ENCODE measurements around the gene FARS2. TPM values are rescaled to one million over a fixed set of nuclear protein-coding genes. Genes with fewer than 3 reads are reported as not detected.

The FARS2 gene
- total RNA-seq, 1 experiment from 2014 or later = 13.8 TPM

GRCh38 chr6:5285526-5285925 lies 24.2 kb downstream of the FARS2 start:
- RAD21 ChIA-PET (ENCODE audit: low non-redundant PET in 1 of 2, low total read pairs in 2 of 2, uncharacterized antibody in 2 of 2, unreplicated experiment in 2 of 2) = no interaction called here
- DNase-seq (ENCODE audit: low read depth, low spot score) (no peak), ATAC-seq (no peak)
- POLR2A ChIA-PET = no interaction called here
- Histone ChIP-seq H3K79me2 (ENCODE audit: insufficient read depth, low read length) (no peaks in the 10 kb centered on the region), H4K20me1 (ENCODE audit: insufficient read depth) (no peaks in the 10 kb centered on the region; the same call in 1 of the 2 replicates), H2AFZ (ENCODE audit: low read depth, low read length, poor library complexity, severe bottlenecking) (no peak overlapping the region), H3K4me3 (replicated peaks in 1 of 2; ENCODE audit: low read depth in 1 of 2, low read length in 2 of 2) (no peak overlapping the region), H3K9me2 (ENCODE audit: insufficient read depth) (no peaks in the 10 kb centered on the region), H3K9ac (ENCODE audit: low read length) (no peak overlapping the region), H3K4me2 (ENCODE audit: low read length) (no peak overlapping the region), H3K27me3 (ENCODE audit: insufficient read depth, low read length) (no peaks in the 10 kb centered on the region), H3K27ac (ENCODE audit: low read depth, low read length) (no peak overlapping the region), H3K9me3 (ENCODE audit: control insufficient read depth in 1 of 2, insufficient read depth in 1 of 2, low read depth in 1 of 2, low read length in 2 of 2) (no peaks in the 10 kb centered on the region), H3K4me1 (ENCODE audit: control insufficient read depth in 1 of 2, insufficient read depth in 2 of 2, low read length in 2 of 2) (peaks cover 0 to 8% of the 10 kb centered on the region in 2 experiments; a peak in 2 of 4 replicates), H3K36me3 (ENCODE audit: control insufficient read depth in 1 of 2, insufficient read depth in 2 of 2, low read length in 2 of 2) (no peaks in the 10 kb centered on the region)
- CTCF ChIA-PET = no interaction called here
- TF ChIP-seq CEBPB (IDR thresholded peaks at IDR 0.05; ENCODE audit: low read depth) = no peak
- TF ChIP-seq FOSL1 (IDR thresholded peaks at IDR 0.05; ENCODE audit: low read depth) = no peak
- TF ChIP-seq TCF7L2 (IDR thresholded peaks at IDR 0.05; ENCODE audit: borderline replicate concordance, extremely low read depth, insufficient read depth, insufficient read length) = no peak
- no peak for TF ChIP-seq POLR2AphosphoS5 (IDR thresholded peaks at IDR 0.05; ENCODE audit: low read depth, low read length)
- no peak for TF ChIP-seq EZH2phosphoT487 (IDR thresholded peaks at IDR 0.05; ENCODE audit: borderline replicate concordance)
- TF ChIP-seq, protein P1, sequence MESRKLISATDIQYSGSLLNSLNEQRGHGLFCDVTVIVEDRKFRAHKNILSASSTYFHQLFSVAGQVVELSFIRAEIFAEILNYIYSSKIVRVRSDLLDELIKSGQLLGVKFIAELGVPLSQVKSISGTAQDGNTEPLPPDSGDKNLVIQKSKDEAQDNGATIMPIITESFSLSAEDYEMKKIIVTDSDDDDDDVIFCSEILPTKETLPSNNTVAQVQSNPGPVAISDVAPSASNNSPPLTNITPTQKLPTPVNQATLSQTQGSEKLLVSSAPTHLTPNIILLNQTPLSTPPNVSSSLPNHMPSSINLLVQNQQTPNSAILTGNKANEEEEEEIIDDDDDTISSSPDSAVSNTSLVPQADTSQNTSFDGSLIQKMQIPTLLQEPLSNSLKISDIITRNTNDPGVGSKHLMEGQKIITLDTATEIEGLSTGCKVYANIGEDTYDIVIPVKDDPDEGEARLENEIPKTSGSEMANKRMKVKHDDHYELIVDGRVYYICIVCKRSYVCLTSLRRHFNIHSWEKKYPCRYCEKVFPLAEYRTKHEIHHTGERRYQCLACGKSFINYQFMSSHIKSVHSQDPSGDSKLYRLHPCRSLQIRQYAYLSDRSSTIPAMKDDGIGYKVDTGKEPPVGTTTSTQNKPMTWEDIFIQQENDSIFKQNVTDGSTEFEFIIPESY (IDR thresholded peaks at IDR 0.05; ENCODE audit: extremely low read depth, insufficient replicate concordance, low read length) = no peak
- no peak for TF ChIP-seq SIN3A (IDR thresholded peaks at IDR 0.05; ENCODE audit: low read depth)
- TF ChIP-seq RAD21 (IDR thresholded peaks at IDR 0.05; ENCODE audit: low read depth) = no peak
- no peak for TF ChIP-seq EGR1 (IDR thresholded peaks at IDR 0.05; ENCODE audit: low read depth)
- TF ChIP-seq ZNF274 (IDR thresholded peaks at IDR 0.05; ENCODE audit: low read depth, low read length) = no peak
- TF ChIP-seq CTCF (IDR thresholded peaks at IDR 0.05 in 2 of 3, conservative IDR thresholded peaks at IDR 0.05 in 1 of 3; ENCODE audit: borderline replicate concordance in 1 of 3, insufficient read depth in 1 of 3, low read depth in 2 of 3, low read length in 2 of 3) = no peak
- no peak for TF ChIP-seq POLR2A (IDR thresholded peaks at IDR 0.05; ENCODE audit: borderline replicate concordance, extremely low read depth, insufficient read depth, insufficient read length)
- no peak for TF ChIP-seq SP1 (IDR thresholded peaks at IDR 0.05; ENCODE audit: low read depth)
- no TSS peak for BruUV-seq (replicated peaks)
- intact Hi-C loops (cut with micrococcal nuclease) = no loop called here

All from HCT116 (cell line).